ENCODE data around the gene INO80. TPM values are rescaled to one million over a fixed set of nuclear protein-coding genes. Genes with fewer than 3 reads are reported as not detected.

Gene INO80
- total RNA-seq, 2 donors from 2014 or later: 23.0 to 51.2 TPM

GRCh38 chr15:41104234-41104633, 11.8 kb downstream of the INO80 start:
- no peaks in the 10 kb centered on the region for H3K36me3 ChIP-seq
- H3K4me1 ChIP-seq (replicated peaks): no peaks in the 10 kb centered on the region
- H3K9me3 ChIP-seq: no peaks in the 10 kb centered on the region
- 91% methylated on average over 2 of the region's 2 CpGs for WGBS
- no peak overlapping the region for H3K27ac ChIP-seq
- intact Hi-C loops (cut with DNase I): no loop called here
- TF ChIP-seq POLR2A (IDR thresholded peaks at IDR 0.05): no peak
- TF ChIP-seq POLR2AphosphoS5 (IDR thresholded peaks at IDR 0.05): no peak
- no peak for TF ChIP-seq CTCF (IDR thresholded peaks at IDR 0.05)
- no peak overlapping the region for H3K4me3 ChIP-seq
- H3K27me3 ChIP-seq (replicated peaks; ENCODE audit: insufficient read depth): no peaks in the 10 kb centered on the region
- DNase-seq (ENCODE audit: low spot score): no peak

GRCh38 chr15:41102854-41103253, 13.2 kb downstream of the INO80 start:
- Histone ChIP-seq H3K4me1 (replicated peaks) (no peaks in the 10 kb centered on the region), H3K9me3 (no peaks in the 10 kb centered on the region), H3K36me3 (no peaks in the 10 kb centered on the region), H3K27me3 (replicated peaks; ENCODE audit: insufficient read depth) (no peaks in the 10 kb centered on the region), H3K27ac (no peak overlapping the region), H3K4me3 (no peak overlapping the region)
- no peak for TF ChIP-seq POLR2A (IDR thresholded peaks at IDR 0.05)
- TF ChIP-seq CTCF (IDR thresholded peaks at IDR 0.05): no peak
- intact Hi-C loops (cut with DNase I): no loop called here
- WGBS: 98% methylated on average over 2 of the region's 2 CpGs
- DNase-seq (ENCODE audit: low spot score): no peak

DNA sequence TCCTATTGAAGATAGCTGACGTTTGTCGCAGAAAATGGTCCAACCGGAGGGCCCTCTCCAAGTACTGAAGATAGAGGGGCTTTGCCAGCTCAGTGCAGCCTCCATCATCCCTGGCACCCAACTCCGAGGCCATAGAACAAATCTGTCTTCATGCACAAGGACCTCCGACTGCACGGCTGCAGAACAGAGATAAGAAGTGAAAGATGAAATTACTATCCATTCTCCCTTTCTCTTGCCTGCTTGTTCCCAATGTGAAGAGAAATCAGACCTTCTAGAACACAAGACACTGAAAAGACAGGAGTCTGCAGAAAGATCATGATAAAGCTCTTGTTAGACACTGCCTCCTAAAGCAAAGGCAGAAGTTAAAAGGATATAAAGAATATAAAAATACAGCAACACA, 19.9 kb downstream of the INO80 start:
- H3K4me1 ChIP-seq (replicated peaks): no peaks in the 10 kb centered on the region
- 83% methylated on average over 6 of the region's 6 CpGs for WGBS
- TF ChIP-seq POLR2A (IDR thresholded peaks at IDR 0.05): no peak
- no peak for TF ChIP-seq POLR2AphosphoS5 (IDR thresholded peaks at IDR 0.05)
- intact Hi-C loops (cut with DNase I): no loop called here
- no peak for DNase-seq (ENCODE audit: low spot score)
- no peak overlapping the region for H3K4me3 ChIP-seq
- H3K9me3 ChIP-seq: no peaks in the 10 kb centered on the region
- no peaks in the 10 kb centered on the region for H3K27me3 ChIP-seq (replicated peaks; ENCODE audit: insufficient read depth)
- peaks cover 0 to 1% of the 10 kb centered on the region in 2 donors for H3K36me3 ChIP-seq
- no peak overlapping the region for H3K27ac ChIP-seq

GRCh38 chr15:41085029-41085428, 31.1 kb downstream of the INO80 start:
- no peaks in the 10 kb centered on the region for H3K27me3 ChIP-seq (replicated peaks; ENCODE audit: insufficient read depth)
- no peak for DNase-seq (ENCODE audit: low spot score)
- no peak for TF ChIP-seq CTCF (IDR thresholded peaks at IDR 0.05)
- no peak for TF ChIP-seq POLR2A (IDR thresholded peaks at IDR 0.05)
- no peak for TF ChIP-seq POLR2AphosphoS5 (IDR thresholded peaks at IDR 0.05)
- H3K4me3 ChIP-seq: no peak overlapping the region
- WGBS: 81% methylated on average over 3 of the region's 3 CpGs
- intact Hi-C loops (cut with DNase I): no loop called here
- H3K27ac ChIP-seq: no peak overlapping the region
- H3K4me1 ChIP-seq (replicated peaks): no peaks in the 10 kb centered on the region
- H3K9me3 ChIP-seq: no peaks in the 10 kb centered on the region
- no peaks in the 10 kb centered on the region for H3K36me3 ChIP-seq

DNA sequence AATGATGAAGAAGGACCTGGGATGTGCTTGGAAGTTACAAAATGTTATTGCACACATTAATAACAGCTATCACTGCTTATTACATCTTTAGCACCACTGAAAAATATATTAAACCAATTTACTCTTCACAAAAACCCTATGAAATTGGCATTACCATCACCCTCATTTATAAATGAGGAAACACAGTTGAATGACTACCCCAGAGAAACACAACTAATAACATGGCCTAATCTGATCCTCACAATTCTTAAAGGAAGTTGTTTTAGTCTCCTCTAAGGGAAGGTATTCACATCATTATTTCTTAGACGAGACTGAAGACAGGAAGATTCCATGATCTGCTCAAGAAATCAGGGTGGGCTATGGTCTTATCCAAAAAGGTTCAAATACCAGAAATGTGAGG, 35.9 kb downstream of the INO80 start:
- Histone ChIP-seq H3K4me1 (replicated peaks) (no peaks in the 10 kb centered on the region), H3K27ac (no peak overlapping the region), H3K4me3 (no peak overlapping the region), H3K36me3 (no peaks in the 10 kb centered on the region), H3K9me3 (no peaks in the 10 kb centered on the region), H3K27me3 (replicated peaks; ENCODE audit: insufficient read depth) (no peaks in the 10 kb centered on the region)
- intact Hi-C loops (cut with DNase I): no loop called here
- 97% methylated on average over 1 of the region's 1 CpG for WGBS
- no peak for TF ChIP-seq POLR2AphosphoS5 (IDR thresholded peaks at IDR 0.05)
- TF ChIP-seq POLR2A (IDR thresholded peaks at IDR 0.05): no peak
- TF ChIP-seq CTCF (IDR thresholded peaks at IDR 0.05): no peak
- DNase-seq (ENCODE audit: low spot score): no peak

Data from prostate gland (tissue), 2 donors.